GM18498 (cell line): ENCODE results near the gene SH3D21.

Experiments
- ATAC-seq: cut with Tn5 transposase; IDR thresholded peaks from one replicate; pipeline ENCODE4 v1.9.1; 2021; ENCODE audit warnings: mild to moderate bottlenecking, moderate library complexity; ENCODE audit not compliant: unreplicated experiment

Gene SH3D21

DNA sequence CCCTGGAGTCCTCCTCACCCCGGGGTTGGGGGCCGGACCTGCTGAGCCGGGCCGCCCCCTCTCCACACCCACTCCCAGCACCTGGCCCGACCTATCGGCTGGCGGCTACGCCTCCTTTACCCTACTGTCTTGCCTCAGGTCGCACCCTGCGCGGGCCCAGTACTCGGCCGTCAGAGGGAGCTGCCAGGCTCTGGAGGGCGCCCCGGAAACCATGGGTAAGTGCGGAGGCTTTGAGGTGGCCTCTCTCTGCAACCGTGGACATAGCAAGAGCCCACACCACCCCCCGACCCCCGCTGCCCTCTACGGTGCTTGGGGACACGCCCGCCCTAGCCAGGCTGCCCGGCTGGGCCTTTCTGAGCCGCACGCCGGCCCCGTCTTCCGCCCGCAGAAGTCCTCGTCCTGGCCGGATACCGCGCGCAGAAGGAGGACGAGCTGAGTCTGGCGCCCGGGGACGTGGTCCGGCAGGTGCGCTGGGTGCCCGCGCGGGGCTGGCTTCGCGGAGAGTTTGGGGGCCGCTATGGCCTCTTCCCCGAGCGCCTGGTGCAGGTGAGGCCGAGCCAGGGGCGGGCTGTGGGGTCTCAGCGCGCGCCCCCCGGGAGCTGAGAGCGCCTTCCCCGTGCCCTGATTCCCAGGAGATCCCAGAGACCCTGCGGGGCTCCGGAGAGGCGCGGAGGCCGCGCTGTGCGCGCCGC lies at the start of gene SH3D21:
Gene SH3D21, plus strand, starts transcription at position 159 of the 692 bp plus-strand sequence. Its CDS starts 53 bp downstream, at position 212.
- ATAC-seq = peak; percentile 31

DNA sequence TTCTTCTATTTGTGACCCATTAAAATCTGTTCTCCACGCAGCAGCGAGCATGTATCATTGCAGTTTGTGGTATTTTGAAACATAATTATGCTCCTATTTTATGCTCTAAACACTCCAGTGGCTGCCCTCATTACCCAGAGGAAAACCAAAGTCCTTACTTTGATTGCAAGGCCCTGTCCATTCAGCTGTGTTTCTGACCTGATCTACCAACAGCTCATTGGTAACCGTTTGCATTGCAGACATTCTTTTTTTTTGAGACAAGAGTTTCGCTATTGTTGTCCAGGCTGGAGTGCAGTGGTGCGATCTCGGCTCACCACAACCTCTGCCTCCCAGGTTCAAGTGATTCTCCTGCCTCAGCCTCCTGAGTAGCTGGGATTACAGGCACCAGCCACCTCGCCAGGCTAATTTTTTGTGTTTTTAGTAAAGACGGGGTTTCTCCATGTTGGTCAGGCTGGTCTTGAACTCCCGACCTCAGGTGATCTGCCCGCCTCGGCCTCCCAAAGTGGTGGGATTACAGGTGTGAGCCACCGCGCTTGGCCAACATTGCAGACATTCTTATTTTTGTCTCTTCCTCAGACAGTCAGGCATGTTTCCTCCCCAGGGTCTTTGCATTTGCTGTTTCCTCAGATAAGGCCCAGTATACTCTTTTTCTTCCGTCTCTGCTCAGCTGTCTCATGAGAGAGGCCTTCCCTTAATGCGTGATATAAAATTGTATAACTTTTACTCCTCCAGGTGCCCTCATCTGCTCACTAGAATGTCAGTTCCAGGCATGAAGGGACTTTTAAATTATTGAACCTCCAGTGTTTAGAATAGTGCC lies 49.4 kb upstream of the SH3D21 start:
- no peak for ATAC-seq

DNA sequence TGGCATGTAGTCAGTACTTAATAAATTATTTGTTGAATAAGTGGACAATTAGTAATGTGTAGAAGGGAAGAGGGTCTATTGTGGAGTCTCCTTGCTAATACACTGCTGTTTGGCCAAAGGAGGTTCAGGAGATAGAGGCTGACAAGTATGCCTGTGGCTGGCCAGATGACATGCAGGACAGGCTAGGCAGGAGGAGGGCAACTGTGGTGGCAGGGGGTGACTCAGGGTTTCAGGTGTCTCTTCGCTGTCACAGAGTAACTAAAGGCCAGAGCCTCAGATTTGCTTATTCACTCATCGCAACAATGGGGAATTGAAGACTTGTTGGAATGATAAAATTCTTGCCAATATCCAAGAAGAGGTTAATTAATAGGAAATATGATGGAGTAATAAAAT lies 48.8 kb upstream of the SH3D21 start:
- no peak for ATAC-seq

DNA sequence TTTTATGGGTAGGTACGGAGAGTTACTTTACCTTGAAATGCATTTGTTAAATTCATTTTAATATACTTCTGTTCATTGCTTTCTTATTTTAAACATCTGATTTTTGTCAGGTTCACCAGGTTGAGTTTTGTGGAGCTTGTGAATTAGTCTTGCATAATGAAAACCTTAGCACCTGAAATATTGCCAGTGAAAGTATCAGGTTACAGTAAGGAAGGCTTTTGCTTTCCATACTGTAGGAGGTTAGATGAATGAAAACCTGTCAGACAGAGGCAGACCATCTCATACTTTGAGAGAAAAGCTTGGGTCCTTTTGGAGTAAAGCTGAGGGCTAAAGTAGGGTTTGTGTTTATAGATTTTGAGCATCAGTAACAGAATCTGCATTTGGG lies 47.2 kb upstream of the SH3D21 start:
- no peak for ATAC-seq

DNA sequence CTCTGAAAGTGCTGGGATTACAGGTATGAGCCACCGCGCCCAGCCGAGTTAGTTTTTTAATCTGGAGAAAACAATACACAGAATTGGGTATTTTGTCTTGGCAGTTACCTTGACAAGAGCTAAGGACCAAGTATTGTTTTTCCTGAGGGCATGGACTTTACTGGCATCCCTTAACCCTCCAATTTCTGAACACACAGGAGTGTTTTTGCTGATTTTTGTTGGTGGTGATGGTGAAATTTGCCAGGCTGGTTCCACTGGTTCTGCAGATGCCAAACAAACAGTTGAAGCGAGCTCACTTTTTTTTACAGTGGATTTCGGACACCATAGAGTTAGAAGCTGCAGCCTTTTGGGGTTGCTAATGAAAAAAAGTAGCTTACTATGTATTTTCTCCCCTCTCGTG lies 37.2 kb upstream of the SH3D21 start:
- no peak for ATAC-seq

DNA sequence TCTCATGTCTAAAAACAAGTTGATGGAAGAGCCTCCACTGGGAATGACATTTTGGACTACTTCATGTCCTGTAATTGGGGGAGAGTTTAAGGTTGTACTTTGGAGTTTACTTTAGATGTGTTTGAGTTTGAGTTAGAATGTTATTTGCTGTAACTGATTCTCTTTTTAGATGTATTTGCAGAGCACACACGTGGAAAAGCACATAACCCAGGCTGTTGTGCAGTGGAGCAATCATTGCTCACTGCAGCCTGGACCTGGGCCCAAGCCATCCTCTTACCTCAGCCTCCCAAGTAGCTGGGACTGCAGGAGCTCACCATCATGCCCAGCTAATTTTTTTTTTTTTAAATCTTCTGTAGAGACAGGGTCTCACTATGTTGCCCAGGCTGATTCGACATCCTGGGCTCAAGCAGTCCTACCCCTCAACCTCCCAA lies 36.7 kb upstream of the SH3D21 start:
- no peak for ATAC-seq

DNA sequence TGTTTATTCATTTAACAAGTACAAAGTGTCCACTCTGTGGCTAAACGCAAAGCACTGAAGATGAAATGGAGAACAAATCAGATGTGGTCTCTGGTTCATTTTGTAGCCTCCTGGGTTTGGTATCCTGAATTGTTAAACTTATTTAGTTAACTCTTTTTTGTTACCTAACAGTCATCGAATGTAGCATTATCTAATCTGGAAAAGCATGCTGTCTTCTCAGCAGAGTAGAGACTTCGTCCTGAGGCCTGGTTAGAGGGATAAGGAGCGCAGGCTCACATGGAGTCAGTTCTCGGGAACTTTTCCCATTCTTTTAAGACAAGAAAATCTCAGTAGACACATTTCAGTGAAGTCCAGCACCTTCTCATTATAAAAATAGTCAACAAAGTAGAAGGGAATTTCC lies 33.1 kb upstream of the SH3D21 start:
- no peak for ATAC-seq

DNA sequence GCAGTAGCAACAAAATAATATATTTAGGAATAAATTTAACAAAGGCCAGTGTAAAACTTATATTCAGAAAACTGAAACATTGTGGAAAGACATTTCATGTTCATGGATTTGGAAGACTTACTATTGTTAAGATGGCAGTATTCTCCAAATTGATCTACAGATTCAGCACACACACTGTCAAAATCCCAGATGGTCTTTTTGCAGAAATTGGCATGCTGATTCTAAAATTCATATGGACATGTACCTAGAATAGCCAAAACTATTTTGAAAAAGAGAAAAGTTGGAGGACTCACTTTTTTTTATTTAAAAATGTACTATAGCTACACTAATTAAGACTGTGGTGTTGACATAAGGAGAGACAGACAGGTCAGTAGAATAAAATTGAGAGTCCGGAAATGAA lies 32.0 kb upstream of the SH3D21 start:
- no peak for ATAC-seq

DNA sequence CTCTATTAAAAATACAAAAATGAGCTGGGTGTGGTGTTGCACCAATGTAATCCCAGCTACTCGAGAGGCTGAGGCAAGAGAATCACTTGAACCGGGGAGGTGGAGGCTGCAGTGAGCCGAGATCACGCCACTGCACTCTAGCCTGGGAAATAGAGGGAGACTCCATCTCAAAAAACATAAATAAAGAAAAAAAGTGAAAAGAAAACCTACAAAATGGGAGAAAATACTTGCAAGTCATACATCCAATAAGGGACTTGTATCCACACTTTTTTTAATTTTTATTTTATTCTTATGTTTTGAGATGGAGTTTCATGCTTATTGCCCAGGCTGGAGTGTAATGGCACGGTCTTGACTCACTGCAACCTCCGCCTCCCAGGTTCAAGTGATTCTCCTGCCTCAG lies 29.5 kb upstream of the SH3D21 start:
- ATAC-seq = no peak

DNA sequence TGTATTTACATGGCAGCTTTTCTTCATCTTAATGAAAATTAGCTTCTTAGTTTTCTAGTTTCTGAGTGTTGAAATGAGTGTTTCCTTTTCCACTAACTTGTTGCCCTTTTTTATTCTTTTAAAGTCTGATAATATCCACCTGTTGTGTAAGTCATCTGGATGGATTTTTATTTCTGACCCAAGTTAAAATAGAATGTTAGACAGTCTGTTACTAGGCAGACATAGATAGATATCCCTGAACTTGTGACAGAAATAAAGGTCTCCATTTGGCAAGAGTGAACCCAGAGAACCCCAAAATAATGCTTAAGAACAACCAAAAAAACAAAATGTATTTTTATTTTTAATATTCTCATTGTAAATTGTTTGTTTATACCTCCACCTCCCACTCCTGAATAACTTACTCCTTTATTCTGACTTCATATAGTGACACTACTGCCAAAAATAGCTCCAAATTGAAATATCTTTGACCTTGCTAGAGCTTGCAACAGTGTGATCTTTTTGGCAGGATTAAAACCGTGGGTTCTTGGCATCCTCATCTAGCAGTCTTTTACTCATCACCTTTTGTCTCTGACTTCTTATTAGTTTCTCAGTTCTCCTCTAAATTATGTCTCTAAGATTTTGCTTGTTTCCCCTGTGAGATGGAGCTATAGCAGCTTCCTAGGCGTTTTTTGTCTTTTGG lies 26.9 kb upstream of the SH3D21 start:
- ATAC-seq = no peak

DNA sequence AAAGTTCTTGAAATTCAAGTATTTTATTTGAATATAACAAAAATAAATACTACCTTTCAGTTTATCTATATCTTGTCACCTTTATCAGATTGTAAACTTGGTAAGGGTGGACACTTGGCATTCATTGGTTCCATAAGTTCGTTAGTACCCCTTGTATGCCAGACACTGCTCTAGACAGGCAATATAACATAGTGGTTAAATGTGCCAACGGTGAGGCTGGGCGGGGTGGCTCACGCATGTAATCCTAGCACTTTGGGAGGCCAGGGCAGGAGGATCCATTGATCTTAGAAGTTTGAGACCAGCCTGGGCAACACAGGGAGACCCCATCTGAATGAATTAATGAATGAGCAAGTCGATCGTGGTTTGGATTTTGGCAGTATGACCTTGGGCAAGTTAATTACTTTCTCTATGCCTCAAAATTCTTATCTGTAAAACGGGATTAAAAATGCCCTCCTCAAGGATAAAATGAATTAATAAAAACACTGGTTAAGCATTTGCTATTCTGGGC lies 26.3 kb upstream of the SH3D21 start:
- no peak for ATAC-seq

DNA sequence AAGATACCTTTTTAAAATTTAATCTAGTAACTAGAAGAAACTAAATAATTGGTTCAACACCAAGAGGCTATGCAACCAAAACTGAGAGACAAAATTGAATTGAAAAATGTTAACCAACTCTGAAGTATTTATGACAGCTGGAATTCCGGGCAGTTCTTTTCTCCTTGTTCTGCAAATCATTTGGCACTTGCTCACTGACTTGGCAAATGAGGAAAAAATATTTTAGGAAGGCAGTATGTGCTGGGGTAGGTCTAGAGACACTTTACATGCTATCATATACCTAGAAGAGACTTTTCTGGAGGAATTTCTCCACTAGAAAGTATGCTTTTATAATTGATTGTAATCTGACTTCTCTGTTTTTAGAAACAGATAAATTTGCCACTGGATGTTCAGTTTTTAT lies 22.1 kb upstream of the SH3D21 start:
- ATAC-seq = no peak

DNA sequence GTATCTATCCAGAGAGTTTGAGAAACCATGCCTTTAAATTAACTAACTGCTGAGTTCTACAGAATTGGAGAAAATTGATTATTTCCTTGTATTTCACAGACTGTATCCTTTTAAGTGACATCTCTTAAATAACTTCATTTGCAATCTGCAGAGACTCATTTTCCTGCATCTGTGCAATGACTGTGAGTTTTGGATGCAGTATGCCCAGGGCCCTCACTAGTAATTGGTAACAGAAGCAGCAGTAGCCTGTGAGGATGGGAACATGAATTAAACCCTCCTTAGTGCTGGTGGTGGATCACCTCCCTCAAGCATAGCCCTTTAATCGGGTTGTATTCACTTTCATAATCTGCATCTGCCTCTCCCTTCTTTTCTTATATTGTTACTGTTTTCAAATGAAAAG lies 21.7 kb upstream of the SH3D21 start:
- ATAC-seq = no peak

DNA sequence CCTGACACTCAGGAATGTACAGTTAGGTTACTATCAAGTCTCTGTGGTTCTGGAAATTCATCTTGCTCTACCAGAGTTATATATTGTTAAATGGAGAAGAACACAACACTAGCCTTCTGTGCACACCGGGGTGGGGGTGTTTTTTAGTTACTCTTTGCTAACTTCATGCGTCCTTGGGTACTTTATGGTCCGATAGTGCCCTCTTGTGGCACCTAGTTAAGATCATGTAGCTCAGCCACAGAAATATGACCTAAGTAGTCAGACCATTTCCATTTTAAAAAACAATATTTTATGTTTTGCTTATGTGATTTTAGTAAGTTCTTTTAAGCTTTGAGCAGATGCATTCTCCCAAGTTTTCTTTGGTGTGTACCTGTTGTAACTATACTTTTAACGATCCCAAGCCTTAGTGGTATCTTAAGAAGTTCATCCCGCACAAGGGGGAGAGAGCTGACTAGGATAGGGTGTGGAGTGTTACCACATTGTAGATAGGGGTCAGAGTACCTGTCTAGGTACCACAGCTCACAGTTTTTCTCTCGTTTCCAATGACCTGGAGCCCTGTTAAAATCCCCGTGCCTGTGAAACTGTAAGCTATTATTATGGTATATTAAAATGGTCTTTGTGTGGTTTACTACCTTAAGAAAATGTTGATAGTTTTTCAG lies 20.6 kb upstream of the SH3D21 start:
- no peak for ATAC-seq

DNA sequence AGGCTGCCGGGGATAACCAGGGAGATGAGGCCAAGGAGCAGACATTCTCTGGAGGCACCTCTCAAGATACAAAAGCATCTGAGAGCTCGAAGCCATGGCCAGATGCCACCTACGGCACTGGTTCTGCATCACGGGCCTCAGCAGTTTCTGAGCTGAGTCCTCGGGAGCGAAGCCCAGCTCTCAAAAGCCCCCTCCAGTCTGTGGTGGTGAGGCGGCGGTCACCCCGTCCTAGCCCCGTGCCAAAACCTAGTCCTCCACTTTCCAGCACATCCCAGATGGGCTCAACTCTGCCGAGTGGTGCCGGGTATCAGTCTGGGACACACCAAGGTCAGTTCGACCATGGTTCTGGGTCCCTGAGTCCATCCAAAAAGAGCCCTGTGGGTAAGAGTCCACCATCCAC lies 19.4 kb upstream of the SH3D21 start:
- no peak for ATAC-seq

DNA sequence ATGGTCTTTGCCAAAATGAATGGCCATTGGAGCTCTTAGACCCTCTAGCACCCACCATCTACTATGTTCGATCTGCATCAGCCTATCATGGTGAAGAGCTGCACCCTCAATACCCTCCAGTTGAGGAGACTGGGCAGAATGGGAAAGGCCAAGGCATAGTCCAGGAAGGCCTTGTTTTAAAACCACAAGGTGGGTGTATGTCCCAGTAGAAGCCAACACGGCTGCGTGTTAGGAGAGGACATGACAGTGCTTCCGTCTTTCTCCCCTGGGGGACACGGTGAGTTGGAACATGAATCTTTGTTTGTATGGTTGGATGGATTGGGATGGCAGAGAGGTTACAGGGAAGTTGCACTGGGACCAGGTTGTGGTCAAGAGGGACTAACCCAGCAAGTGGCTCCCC lies 18.6 kb upstream of the SH3D21 start:
- ATAC-seq = no peak

DNA sequence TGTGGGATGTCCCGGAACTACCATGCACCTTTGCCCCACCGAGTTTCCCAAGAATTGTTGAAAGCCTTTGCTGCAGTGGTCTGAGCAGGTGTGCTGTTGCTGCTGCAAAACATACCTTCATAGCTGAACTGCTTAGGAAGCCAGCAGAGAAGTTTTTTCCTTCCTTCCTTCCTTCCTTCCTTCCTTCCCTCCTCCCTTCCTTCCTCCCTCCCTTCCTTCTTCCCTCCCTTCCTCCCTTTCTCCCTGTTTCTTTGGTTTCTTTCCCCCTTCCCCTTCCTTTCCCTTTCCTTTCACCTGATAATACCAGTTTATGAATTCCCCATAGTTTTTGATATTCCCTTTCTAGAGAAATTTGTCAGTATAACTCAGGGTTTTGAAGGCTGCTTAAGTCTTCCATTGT lies 10.8 kb upstream of the SH3D21 start:
- no peak for ATAC-seq

DNA sequence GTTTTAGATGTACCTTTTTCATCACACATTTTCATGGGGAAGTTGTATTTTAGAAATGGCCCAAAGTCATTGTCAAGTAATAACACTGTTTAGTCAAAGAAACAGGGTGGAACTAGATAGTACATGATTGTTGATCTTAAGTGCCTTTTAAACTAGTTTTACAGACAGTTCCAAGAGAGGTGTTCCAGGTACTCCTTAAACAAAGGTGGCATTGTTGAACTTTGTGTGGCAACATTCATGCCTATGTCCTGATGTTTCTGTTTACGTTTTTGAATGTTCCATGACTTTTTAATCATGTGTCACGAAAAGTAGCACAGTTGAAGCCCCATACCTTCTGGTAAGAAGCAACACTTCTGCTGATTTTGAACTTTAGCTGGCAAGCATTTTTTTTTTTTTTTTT lies 9.1 kb upstream of the SH3D21 start:
- ATAC-seq = no peak

DNA sequence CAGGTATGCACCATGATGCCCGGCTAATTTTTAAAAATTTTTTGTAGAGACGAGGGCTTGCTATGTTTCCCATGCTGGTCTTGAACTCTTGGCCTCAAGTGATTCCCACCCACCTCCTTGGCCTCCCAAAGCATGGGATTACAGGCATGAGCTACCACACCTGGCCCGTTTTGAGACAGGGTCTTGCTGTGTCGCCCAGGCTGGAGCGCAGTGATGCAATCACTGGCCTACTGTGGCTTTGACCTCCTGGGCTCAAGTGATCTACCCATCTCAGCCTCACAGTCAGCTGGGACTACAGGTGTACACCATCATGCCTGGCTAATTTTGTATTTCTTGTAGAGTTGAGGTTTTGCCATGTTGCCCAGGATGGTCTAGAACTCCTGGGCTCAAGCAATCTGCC lies 7.5 kb upstream of the SH3D21 start:
- ATAC-seq = no peak

DNA sequence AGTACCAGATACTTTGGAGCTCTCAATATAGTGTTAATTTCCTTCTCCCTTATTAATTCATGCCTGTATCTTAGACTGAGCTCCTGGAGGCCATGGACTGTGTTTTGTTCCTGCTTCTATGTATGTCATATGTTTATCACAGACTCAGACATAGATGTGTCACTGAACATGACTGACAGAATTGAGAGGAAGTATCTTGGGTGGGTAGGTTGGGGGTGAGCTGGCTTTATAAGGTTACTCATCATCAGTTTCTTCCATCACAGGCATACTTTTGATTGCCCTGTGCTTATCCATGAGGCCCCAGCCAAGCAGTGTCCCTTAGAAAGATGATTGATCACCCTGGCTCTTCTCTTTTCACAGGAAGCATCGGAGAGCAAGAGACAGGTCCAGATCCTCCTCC lies 5.6 kb upstream of the SH3D21 start:
- no peak for ATAC-seq

DNA sequence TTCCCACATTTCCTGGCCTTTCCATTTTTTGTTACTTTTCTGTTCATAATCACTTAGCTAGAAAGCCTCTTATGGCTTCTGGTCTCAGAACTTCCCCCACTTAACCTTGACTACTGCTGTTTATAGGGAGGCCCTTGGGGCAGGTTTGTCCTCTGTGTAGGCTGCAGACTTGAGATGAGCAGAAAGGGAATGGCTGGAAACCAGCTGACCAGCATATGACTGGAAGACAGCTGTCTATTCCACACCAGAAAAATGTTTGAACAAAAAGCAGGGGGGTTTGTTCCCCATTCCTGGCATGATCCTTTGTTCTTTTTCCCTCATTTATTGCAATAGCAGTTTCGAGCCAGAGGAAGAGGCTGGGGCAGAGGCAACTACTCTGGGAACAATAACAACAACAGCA lies 4.9 kb upstream of the SH3D21 start:
- ATAC-seq = no peak
